ENCODE data around the gene SHISA9. TPM values are rescaled to one million over a fixed set of nuclear protein-coding genes. Genes with fewer than 3 reads are reported as not detected.

SHISA9 gene
- total and polyA plus RNA-seq, 2 of the 4 experiments (the other 2 are of a cell fraction) = under 0.01 TPM; not detected in 1

DNA sequence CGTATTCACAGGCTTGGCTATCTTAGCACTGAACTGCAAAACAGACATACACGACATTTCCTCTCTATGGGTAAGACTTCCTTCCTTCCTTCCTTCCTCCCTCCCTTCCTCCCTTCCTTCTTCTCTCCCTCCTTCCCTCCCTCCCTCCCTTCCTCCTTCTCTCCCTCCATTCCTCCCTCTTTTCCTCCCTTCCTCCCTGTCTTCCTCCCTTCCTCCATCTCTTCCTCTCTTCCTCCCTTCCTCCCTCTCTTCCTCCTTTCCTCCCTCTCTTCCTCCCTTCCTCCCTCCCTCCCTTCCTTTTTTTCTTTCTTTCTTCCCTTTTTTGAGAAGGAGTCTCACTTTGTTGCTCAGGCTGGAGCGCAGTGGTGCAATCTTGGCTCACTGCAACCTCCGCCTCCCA is 22.4 kb upstream of the SHISA9 start:
- no peak overlapping the region for H3K4ac ChIP-seq (ENCODE audit: low read depth, low read length)
- no peaks in the 10 kb centered on the region for H3K79me1 ChIP-seq (ENCODE audit: low read depth in 1 of 2, low read length in 2 of 2)
- no peak overlapping the region for H3K9ac ChIP-seq (ENCODE audit: low read depth, low read length)
- no peak overlapping the region for H3K4me3 ChIP-seq (ENCODE audit: insufficient read depth, low read depth, low read length)
- POLR2A ChIA-PET (ENCODE audit: unreplicated experiment) = no interaction called here
- no peak overlapping the region for H2AFZ ChIP-seq (replicated peaks; ENCODE audit: low read length, poor library complexity)
- no peak overlapping the region for H3K56ac ChIP-seq (ENCODE audit: extremely low read depth, insufficient read depth, low read length)
- no peak overlapping the region for H3K14ac ChIP-seq (replicated peaks; ENCODE audit: low read depth, low read length)
- DNase-seq = no peak
- H3K18ac ChIP-seq (ENCODE audit: low read depth, low read length) = no peak overlapping the region
- H3K36me3 ChIP-seq (ENCODE audit: control insufficient read depth, insufficient read depth, low read length) = no peaks in the 10 kb centered on the region
- no peak overlapping the region for H4K91ac ChIP-seq (ENCODE audit: insufficient read depth, low read depth, low read length)
- H3K9me3 ChIP-seq (ENCODE audit: control insufficient read depth, insufficient read depth, low read length) = peaks cover 2% of the 10 kb centered on the region; the same call in 1 of the 2 replicates
- BruUV-seq (replicated peaks) = no TSS peak
- dilution Hi-C loops (cut with HindIII; ENCODE audit: low sequenced_read_pairs, unreplicated experiment) = no loop called here
- no peak overlapping the region for H3K23ac ChIP-seq (ENCODE audit: low read depth, low read length)
- TF ChIP-seq RFX5 (IDR thresholded peaks at IDR 0.05; ENCODE audit: low read depth, low read length) (no peak), NFE2L2 (IDR thresholded peaks at IDR 0.05; ENCODE audit: low read depth, low read length) (no peak), MAZ (IDR thresholded peaks at IDR 0.05; ENCODE audit: borderline replicate concordance, low read depth, low read length) (no peak), RCOR1 (IDR thresholded peaks at IDR 0.05; ENCODE audit: insufficient replicate concordance, low read length) (no peak), MAFK (IDR thresholded peaks at IDR 0.05; ENCODE audit: low read depth, low read length) (no peak), FOS (IDR thresholded peaks at IDR 0.05; ENCODE audit: low read depth, low read length) (no peak), MXI1 (IDR thresholded peaks at IDR 0.05; ENCODE audit: borderline replicate concordance, low read depth, low read length) (no peak), POLR2A (IDR thresholded peaks at IDR 0.05; ENCODE audit: low read depth, low read length) (no peak), BHLHE40 (IDR thresholded peaks at IDR 0.05; ENCODE audit: low read depth, low read length) (no peak), CHD1 (IDR thresholded peaks at IDR 0.05; ENCODE audit: low read depth, low read length) (no peak), RAD21 (IDR thresholded peaks at IDR 0.05; ENCODE audit: low read length) (no peak), CEBPB (IDR thresholded peaks at IDR 0.05; ENCODE audit: low read depth, low read length) (no peak), SMC3 (IDR thresholded peaks at IDR 0.05; ENCODE audit: low read depth, low read length) (no peak)
- TF ChIP-seq, protein P1, sequence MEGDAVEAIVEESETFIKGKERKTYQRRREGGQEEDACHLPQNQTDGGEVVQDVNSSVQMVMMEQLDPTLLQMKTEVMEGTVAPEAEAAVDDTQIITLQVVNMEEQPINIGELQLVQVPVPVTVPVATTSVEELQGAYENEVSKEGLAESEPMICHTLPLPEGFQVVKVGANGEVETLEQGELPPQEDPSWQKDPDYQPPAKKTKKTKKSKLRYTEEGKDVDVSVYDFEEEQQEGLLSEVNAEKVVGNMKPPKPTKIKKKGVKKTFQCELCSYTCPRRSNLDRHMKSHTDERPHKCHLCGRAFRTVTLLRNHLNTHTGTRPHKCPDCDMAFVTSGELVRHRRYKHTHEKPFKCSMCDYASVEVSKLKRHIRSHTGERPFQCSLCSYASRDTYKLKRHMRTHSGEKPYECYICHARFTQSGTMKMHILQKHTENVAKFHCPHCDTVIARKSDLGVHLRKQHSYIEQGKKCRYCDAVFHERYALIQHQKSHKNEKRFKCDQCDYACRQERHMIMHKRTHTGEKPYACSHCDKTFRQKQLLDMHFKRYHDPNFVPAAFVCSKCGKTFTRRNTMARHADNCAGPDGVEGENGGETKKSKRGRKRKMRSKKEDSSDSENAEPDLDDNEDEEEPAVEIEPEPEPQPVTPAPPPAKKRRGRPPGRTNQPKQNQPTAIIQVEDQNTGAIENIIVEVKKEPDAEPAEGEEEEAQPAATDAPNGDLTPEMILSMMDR (conservative IDR thresholded peaks at IDR 0.05; ENCODE audit: low read depth, low read length) = no peak
- TF ChIP-seq, protein P2, sequence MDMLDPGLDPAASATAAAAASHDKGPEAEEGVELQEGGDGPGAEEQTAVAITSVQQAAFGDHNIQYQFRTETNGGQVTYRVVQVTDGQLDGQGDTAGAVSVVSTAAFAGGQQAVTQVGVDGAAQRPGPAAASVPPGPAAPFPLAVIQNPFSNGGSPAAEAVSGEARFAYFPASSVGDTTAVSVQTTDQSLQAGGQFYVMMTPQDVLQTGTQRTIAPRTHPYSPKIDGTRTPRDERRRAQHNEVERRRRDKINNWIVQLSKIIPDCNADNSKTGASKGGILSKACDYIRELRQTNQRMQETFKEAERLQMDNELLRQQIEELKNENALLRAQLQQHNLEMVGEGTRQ (IDR thresholded peaks at IDR 0.05; ENCODE audit: low read depth, low read length) = no peak
- TF ChIP-seq, protein P3, sequence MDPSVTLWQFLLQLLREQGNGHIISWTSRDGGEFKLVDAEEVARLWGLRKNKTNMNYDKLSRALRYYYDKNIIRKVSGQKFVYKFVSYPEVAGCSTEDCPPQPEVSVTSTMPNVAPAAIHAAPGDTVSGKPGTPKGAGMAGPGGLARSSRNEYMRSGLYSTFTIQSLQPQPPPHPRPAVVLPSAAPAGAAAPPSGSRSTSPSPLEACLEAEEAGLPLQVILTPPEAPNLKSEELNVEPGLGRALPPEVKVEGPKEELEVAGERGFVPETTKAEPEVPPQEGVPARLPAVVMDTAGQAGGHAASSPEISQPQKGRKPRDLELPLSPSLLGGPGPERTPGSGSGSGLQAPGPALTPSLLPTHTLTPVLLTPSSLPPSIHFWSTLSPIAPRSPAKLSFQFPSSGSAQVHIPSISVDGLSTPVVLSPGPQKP (IDR thresholded peaks at IDR 0.05; ENCODE audit: borderline replicate concordance, low read depth, low read length) = no peak
- H2BK20ac ChIP-seq (ENCODE audit: low read depth, low read length) = no peak overlapping the region
- no peak overlapping the region for H2BK120ac ChIP-seq (ENCODE audit: low read depth, low read length)
- no peak for ATAC-seq (ENCODE audit: low read depth)
- no peaks in the 10 kb centered on the region for H3K4me1 ChIP-seq (ENCODE audit: control insufficient read depth, insufficient read depth, low read length)
- H4K8ac ChIP-seq (ENCODE audit: low read depth in 2 of 2, low read length in 2 of 2) = no peak overlapping the region
- H4K20me1 ChIP-seq (ENCODE audit: insufficient read depth, low read length) = no peaks in the 10 kb centered on the region
- H3K4me2 ChIP-seq (ENCODE audit: low read depth, low read length) = no peak overlapping the region
- WGBS, 2 experiments (ENCODE audit: extremely low coverage in 2 of 2, insufficient read length in 1 of 2) = 55% methylated on average over 2 of the region's 4 CpGs; no CpG with 5 or more reads in 1 of the 2 experiments
- in situ Hi-C loops (cut with MboI; ENCODE audit: low sequenced_read_pairs) = no loop called here
- no peaks in the 10 kb centered on the region for H3K27me3 ChIP-seq (ENCODE audit: control insufficient read depth, insufficient read depth, low read length)
- H2AK5ac ChIP-seq (ENCODE audit: low read depth, low read length) = no peak overlapping the region
- CTCF ChIA-PET = no interaction called here
- H2AK9ac ChIP-seq (replicated peaks; ENCODE audit: low read depth, low read length, poor library complexity) = no peak overlapping the region
- H3K27ac ChIP-seq (ENCODE audit: insufficient read depth, low read length) = no peak overlapping the region
- no peak overlapping the region for H2BK15ac ChIP-seq (ENCODE audit: low read depth, low read length)
- H2BK5ac ChIP-seq (ENCODE audit: low read depth, low read length, poor library complexity, severe bottlenecking) = no peak overlapping the region
- no peak overlapping the region for H4K5ac ChIP-seq (ENCODE audit: low read depth, low read length)
- intact Hi-C loops (cut with micrococcal nuclease) = no loop called here
- H3K9me1 ChIP-seq (ENCODE audit: insufficient read depth, low read length) = no peaks in the 10 kb centered on the region
